WTC11 (cell line): ENCODE results near the gene EHBP1.

Experiments
- ATF1 ChIP-seq: sonication (generic); formaldehyde crosslinking; IDR thresholded peaks from 2 replicates; pipeline ENCODE4 v1.8.1; 2023; ENCODE audit warnings: mild to moderate bottlenecking, moderate library complexity, missing genetic modification reagents
- ATF2 ChIP-seq: sonication (generic); formaldehyde crosslinking; IDR thresholded peaks from 2 replicates; pipeline ENCODE4 v1.8.1; 2022; ENCODE audit warnings: low read depth, missing genetic modification reagents, borderline replicate concordance
- CREB1 ChIP-seq: sonication (generic); formaldehyde crosslinking; IDR thresholded peaks from 2 replicates; pipeline ENCODE4 v1.8.0; 2023; ENCODE audit warnings: mild to moderate bottlenecking, missing genetic modification reagents
- CTCF ChIP-seq: fragments of 200-600 bp; IDR thresholded peaks from 2 replicates; pipeline ENCODE4 v1.8.0; 2022; ENCODE audit warnings: antibody characterized with exemption
- FOXK1 ChIP-seq: sonication (generic); formaldehyde crosslinking; IDR thresholded peaks from 2 replicates; pipeline ENCODE4 v1.8.0; 2022; ENCODE audit warnings: mild to moderate bottlenecking, moderate library complexity, missing genetic modification reagents
- USF2 ChIP-seq: sonication (generic); formaldehyde crosslinking; IDR thresholded peaks from 2 replicates; pipeline ENCODE4 v1.8.1; 2023; ENCODE audit warnings: mild to moderate bottlenecking, missing genetic modification reagents, moderate library complexity
- ZBTB43 ChIP-seq: sonication (generic); formaldehyde crosslinking; IDR thresholded peaks from 2 replicates; pipeline ENCODE4 v1.8.1; 2023; ENCODE audit warnings: mild to moderate bottlenecking, missing genetic modification reagents
- ZNF281 ChIP-seq: sonication (generic); formaldehyde crosslinking; IDR thresholded peaks from 2 replicates; pipeline ENCODE4 v1.8.0; 2023; ENCODE audit warnings: mild to moderate bottlenecking, missing genetic modification reagents
- TF ChIP-seq, protein P1 (sequence below): sonication (generic); formaldehyde crosslinking; IDR thresholded peaks from 2 replicates; pipeline ENCODE4 v1.8.1; 2022; ENCODE audit warnings: mild to moderate bottlenecking, missing genetic modification reagents, moderate library complexity, borderline replicate concordance

- TF ChIP-seq CTCF = no peak
- TF ChIP-seq USF2 (CRISPR knock-in tag) = no peak
- no peak for TF ChIP-seq ATF1
- no peak for TF ChIP-seq ATF2 (CRISPR knock-in tag)
- TF ChIP-seq FOXK1 (CRISPR knock-in tag) = no peak
- no peak for TF ChIP-seq ZBTB43
- TF ChIP-seq, protein P1, sequence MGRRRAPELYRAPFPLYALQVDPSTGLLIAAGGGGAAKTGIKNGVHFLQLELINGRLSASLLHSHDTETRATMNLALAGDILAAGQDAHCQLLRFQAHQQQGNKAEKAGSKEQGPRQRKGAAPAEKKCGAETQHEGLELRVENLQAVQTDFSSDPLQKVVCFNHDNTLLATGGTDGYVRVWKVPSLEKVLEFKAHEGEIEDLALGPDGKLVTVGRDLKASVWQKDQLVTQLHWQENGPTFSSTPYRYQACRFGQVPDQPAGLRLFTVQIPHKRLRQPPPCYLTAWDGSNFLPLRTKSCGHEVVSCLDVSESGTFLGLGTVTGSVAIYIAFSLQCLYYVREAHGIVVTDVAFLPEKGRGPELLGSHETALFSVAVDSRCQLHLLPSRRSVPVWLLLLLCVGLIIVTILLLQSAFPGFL (CRISPR knock-in tag) = no peak
- TF ChIP-seq CREB1 (CRISPR knock-in tag) = no peak
- no peak for TF ChIP-seq ZNF281 (CRISPR knock-in tag)
Measured at GRCh38 chr2:62732262-62732777, 26.8 kb downstream of the EHBP1 start.
